ENCODE measurements around the gene ZDHHC19.
"Not testable (repeated sequence)": the region's sequence is repeated elsewhere in the genome, so short reads cannot be mapped to it uniquely, and the experiment has no call there.

ZDHHC19 gene, protein sequence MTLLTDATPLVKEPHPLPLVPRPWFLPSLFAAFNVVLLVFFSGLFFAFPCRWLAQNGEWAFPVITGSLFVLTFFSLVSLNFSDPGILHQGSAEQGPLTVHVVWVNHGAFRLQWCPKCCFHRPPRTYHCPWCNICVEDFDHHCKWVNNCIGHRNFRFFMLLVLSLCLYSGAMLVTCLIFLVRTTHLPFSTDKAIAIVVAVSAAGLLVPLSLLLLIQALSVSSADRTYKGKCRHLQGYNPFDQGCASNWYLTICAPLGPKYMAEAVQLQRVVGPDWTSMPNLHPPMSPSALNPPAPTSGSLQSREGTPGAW

DNA sequence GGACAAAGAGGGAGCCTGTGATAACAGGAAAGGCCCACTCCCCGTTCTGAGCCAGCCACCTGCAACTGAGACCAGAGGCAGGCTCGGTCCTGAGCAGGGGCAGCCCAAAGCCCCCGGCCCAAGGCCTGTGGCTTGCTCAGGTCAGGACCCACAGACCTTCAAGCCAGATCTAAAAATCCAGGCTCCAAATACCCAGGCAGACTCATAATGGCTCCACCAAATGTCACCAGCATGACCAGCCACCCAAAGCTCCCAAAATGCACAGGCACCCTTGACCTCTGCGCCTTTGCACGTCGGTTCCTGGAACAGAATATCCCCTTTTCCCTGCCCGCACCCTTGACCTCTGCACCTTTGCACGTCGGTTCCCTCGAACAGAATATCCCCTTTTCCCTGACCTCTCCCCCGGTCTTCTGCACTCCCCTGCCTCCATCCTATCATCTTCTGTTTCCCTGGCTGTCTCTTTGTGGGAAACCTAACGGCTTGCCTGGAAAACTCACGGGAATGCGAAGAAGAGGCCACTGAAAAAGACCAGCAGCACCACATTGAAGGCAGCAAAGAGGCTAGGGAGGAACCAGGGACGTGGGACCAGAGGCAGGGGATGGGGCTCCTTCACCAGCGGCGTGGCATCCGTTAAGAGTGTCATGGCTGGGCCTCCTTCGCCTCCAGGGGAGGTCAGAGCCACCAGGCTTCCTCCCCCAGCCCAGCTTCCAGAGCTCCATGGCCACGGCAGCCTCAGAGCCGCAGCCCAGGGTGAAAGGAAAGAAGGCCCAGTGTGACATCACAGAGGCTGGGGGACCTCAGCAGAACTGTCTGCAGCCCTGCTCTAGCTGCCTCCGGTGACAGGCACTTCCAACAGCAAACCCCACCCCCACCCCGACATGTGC is at the start of gene ZDHHC19:
TSS of gene ZDHHC19 (minus strand) at position 728 of the 884 bp plus-strand sequence. CDS start at position 643, 85 bp downstream.
- no peak for DNase-seq

DNA sequence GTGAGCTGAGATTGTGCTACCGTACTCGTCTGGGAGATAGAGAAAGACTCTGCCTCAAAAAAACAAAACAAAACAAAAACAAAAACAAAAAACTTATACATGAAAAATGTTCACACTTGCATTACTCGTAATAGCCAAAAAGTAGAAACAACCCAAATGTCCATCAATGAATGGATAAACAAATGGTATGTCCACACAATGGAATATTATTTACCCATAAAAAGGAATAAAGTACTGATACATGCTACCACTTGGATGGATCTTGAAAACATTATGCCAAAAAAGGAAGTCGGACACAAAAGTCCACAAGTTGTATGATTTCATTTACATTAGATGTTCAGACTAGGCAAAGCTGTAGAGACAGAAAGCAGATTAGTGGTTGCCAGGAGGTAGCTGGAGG is 49.6 kb upstream of the ZDHHC19 start:
- no peak for DNase-seq

DNA sequence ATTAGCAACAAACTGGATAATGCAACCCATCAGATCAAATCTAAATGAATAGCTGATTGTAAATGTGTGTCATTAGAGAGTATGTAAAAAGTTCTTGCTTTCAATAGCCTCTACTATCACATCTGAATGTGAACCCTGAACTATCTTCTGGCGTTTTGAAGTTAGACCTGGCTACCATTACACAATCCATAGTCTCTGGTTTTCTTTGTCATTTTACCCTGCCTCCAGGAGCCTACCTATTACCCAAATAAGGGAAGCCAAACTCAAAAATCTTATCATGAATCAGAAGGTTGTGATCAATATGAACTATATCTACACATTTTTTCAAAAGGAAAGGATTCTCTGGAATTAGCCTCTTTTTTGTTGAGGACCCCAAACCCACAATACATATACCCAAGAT is 44.6 kb upstream of the ZDHHC19 start:
- no peak for DNase-seq

DNA sequence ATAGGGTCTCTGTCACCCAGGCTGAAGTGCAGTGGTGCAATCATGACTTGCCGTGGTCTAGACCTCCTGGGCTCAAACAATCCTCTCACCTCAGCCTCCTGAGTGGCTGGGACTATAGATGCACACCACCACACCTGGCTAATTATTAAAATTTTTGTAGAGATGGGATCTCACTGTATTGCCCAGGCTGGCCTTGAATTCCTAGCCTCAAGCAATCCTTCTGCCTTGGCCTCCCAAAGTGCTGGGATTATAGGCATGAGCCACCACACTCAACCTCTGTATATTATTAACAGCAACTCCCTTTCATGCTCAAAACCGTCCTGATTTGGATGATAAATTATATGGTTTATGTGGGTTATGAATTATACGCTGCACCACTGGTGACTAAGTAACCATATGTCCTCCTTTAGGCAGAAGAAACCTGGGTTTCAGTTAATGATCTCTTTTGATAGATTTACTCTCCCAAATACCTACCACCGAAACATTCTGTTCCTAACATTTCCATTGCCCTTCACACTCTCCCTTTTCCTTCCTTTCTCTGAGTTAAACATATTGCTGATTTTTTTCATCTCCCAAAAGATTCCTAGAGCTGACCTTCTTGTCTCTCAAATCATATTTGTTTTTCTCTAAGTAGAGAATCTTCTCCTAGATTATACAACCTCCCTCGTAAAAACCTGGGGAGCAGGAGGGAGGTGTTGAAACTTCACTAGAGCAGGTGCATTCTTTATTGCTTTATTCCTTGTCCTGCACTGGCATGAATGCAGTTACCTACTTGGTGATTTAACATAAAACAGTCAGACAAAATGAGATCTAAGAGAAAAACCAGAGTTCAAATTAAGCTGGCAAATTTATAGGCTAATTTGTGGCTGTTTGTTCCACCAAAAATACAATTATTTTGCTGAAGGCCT is 43.4 kb upstream of the ZDHHC19 start:
- DNase-seq, result no peak

DNA sequence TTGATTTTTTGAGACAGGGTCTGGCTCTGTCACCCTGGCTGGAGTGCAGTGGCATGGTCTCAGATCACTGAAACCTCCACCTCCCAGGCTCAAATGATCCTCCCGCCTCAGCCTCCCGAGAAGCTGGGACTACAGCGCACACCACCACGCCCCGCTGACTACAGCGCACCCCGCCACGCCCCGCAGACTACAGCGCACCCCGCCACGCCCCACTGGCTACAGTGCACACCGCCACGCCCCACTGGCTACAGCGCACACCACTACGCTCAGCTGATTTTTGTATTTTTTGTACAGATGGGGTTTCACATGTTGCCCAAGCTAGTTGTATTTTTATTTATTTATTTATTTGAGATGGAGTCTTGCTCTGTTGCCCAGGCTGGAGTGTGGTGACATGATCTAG is 40.7 kb upstream of the ZDHHC19 start:
- DNase-seq, result no peak

DNA sequence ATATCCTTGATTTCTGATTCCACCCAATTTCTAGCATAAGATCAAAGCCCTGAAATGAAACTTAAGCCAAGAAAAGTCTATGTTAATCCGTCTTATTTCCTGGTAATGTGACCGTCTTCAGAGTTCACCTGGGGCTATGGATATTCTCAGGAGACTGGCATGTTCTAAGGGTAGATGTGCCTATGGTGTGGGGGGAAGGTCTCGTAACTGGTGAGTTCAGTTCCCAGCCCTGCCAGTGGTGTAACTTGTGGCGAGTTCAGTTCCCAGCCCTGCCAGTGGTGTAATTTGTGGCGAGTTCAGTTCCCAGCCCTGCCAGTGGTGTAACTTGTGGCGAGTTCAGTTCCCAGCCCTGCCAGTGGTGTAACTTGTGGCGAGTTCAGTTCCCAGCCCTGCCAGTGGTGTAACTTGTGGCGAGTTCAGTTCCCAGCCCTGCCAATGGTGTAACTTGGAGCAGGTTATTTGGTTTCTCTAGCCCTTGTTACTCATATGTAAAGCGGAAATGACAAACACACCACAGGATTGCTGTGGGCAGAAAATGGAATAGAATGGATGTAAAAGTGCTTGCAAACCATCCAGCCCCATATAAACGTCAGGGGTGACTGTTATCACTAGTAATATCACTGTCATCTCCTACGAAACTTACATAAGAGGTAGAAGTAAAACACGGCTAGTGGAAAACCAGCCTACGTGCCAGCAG is 35.6 kb upstream of the ZDHHC19 start:
- peak; percentile 29 to 32 for DNase-seq

DNA sequence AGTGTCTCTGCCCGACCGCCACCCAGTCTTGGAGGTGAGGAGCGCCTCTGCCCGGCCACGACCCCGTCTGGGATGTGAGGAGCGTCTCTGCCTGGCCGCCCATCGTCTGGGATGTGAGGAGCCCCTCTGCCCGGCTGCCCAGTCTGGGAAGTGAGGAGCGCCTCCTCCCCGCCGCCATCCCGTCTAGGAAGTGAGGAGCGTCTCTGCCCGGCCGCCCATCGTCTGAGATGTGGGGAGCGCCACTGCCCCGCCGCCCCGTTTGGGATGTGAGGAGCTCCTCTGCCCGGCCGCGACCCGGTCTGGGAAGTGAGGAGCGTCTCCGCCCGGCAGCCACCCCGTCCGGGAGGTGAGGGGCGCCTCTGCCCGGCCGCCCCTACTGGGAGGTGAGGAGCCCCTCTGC is 33.0 kb upstream of the ZDHHC19 start:
- DNase-seq, result not testable (repeated sequence)

DNA sequence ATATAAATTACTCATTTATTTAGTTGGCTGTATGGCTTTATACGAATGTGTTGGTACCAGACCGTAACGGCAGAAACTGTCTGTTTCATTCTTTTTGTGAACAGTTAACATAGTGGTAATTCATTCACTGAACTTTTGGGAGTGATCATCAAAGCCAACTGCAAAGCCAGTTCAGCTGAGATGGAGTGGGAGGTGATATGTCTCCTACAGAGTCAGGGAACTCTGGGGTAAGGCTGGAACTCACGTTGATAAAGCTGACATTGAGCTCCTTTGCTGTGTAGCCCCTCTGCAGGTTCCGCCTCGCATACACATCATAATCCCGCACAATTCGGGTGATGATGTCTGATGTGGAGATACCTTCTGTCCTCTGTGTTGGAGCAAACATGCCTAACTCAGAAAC is 30.5 kb upstream of the ZDHHC19 start:
- DNase-seq, result no peak

DNA sequence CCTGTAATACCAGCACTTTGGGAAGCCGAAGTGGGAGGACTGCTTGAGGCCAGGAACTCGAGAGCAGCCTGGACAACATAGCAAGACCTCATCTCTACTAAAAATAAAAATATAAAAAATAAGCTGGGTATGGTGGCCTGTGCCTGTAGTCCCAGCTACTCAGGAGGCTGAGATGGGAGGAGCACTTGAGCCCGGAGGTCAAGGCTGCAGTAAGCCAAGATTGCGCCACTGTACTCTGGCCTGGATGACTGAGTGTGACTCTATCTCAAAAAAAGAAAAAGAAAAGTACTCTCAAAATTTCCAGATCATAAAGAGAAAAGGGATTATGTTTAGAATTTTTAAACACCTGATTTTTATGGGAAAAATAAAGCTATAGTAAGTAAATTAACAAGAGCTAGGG is 29.2 kb upstream of the ZDHHC19 start:
- no peak for DNase-seq

DNA sequence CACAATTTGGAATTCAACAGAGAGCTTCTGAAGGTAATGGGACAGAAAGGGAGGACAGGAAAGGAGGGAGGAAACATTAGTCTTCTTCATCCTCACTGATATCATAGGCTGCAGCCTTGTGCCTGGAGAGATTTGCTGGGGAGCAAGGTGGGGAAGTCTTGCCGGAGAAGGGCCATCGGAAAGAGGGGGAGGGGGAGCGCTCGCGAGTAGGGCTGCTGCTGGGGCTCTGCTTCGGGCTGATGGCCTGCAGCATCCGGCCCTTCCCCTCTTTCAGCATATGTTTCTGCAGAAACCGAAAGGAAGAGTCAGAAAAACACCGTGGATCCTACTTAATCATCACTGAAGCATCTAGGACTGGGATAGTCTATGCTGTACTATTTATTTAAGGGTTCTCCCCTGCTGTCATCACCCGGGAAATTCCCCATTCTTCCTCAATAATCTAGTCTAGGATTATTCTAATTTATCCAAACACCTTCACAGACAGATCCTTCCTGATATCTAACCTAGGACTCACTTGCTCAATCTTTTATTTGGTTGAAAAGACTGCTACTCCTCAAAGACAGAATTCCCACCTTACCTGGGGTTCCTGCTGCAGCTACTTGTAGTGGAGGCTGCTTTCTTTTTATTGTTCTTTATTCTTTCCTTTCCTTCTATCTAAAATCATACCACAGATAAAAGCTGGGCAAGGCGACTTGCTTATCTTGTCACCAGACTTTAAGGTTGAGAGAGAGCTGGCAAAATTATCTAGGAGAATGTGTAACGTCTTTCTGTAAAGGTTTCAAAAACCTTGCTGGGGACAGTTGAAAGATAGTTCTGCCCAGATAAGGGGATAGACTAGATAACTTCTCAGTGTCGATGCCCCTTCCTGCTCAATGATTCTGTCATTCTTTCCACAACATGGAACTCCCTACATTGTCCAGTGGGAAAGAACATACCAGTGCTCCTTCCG is 27.7 kb upstream of the ZDHHC19 start:
- no peak for DNase-seq

DNA sequence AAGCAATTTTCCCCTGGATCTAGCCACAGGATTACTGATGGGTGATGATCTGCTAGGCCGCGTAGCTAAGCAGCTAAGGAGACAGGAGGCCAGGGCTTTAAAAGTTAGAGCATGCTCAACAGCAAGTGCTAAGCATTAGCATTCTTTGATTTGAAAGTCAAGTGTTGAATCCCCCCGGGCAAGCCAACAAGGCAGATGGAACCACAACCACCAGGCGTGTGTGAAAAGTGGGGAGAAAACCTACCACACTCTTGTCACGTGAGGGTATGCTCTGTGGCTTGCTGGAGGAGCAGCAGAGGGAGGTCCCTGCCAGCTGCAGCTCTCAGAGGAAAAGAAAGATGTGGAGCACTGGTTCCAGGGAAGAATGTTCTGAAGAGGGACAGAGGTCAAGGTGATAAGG is 26.0 kb upstream of the ZDHHC19 start:
- no peak for DNase-seq

DNA sequence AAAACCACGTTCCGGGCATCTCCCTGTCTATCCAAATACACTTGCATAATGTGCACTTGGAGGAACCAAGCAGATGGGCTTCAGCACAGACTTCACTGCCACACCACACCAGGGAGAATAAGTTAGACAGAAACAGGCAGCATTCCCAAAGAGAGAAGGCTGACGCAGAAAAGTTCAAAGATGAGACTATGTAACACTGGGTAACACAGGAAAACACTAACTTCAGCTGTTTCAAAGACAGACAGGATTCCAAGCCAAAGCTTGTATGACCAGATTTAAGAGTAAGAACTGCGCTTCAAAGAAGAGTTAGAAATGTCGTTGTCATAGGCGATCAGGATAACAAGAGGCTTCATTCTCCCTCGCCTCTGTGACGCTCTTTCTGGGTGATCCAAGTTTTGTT is 25.0 kb upstream of the ZDHHC19 start:
- no peak for DNase-seq

DNA sequence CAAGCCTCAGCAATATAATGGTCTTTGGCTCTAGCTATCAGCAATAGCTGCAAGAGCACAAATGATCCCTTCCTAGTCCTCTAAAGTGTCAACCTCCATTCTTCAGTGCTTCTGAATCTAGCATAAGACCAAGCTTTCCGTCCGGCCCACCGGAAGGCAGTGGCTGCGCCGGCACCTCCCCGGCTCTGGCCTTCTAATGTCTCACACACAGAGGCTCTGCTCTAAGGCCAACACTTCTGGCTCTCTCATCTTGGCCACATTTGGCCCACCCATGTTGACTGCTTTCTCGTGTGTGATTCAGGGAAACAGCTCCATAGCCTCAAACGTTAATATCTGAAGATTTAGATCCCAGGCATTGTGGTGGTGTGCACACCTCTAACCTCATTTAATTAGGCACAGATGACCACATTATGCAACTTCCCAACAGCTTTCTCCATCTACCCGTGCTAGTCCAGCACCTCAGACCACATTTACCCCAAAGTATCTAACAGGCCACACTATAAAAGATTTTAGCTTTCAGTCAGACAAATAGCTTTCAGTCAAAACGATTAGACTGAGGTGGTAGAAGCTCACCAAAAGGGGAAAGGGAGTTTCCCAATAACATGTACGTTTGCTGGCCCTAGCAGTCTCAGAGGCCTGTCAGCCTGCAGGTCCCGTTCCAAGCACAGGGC is 24.4 kb upstream of the ZDHHC19 start:
- no peak for DNase-seq

DNA sequence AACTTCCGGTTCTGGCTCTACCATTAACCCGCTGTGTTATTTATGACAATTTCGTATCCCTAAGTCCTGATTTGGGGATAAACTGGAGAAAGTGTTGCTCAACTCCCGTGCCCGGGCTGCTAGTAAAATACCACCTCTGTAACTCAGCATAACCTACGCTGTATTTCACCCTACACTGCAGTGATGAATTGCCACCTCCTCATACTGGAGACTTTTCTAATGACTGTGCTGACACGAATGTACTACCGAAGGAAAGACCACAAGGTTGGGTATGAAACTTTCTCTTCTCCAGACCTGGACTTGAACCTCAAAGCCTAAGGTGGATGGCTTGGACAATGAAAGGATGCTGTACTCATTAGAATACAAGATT is 21.7 kb upstream of the ZDHHC19 start:
- DNase-seq, result no peak

DNA sequence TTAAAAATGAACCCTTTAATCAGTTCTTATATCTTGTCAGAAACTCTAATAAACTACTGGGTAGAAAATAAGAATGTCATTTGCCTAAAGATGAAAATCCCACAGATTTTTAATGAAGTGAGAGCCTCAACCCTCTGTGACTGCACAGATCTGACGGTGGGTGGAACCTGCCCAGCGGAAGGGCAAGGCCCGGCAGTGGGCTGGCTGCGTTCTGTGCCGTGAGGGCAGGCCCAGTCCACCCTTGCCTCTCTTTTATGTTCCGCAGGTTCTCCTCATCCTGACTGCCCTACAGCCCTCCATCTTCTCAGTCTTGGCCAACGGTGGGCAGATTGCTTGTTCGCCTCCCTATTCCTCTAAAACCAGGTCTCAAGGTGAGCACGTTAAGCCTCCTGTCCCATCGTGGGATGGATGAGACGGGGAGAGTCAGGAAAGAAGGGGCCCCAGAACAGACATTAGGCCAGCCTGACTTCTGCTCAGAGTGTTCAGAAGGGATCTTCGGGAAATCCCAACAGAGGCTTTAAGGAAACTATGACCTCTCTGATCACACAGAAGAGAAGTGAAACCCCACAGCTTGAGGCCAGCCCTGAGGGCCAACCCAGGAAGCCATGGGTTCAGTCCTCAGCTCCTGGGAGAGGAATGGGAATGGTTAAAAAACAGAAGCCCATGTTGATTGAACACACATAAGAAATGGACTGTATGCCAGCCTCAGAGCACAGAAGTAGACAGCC is 21.1 kb upstream of the ZDHHC19 start:
- no peak for DNase-seq

DNA sequence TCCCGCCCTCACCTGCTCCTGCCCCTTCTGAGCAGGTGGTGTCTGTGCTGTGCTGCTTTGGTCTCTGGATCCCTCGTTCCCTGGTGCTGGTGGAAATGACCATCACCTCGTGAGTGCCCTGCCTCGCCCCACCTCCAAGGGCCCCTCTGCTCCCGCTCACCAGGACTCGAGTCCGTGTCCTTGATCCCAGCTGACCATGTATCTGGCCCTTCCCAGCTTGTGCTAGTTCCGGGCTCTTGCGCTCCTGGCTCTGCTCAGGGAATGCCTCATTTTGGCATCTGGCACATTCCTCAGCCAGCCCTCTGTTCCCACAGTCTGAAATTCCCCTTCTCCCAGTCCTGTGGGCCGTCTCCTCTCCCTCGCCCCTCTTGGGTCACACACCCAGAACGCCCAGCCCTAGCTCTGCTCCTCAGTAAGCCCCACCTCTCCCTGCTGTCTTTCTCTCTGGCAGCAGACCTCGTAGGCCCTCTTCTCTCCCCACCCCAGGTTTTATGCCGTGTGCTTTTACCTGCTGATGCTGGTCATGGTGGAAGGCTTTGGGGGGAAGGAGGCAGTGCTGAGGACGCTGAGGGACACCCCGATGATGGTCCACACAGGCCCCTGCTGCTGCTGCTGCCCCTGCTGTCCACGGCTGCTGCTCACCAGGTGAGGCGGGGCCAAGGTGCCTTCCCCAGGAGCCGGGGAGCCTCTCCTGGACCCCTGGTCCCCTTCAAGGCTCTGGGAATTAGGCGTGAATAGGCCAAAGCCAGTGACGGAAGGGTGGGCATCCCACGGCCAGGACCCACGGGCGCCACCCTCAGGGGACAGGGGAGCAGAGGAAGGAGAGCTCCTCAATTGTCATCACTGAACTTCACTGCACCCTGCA is 16.7 kb upstream of the ZDHHC19 start:
- no peak for DNase-seq

DNA sequence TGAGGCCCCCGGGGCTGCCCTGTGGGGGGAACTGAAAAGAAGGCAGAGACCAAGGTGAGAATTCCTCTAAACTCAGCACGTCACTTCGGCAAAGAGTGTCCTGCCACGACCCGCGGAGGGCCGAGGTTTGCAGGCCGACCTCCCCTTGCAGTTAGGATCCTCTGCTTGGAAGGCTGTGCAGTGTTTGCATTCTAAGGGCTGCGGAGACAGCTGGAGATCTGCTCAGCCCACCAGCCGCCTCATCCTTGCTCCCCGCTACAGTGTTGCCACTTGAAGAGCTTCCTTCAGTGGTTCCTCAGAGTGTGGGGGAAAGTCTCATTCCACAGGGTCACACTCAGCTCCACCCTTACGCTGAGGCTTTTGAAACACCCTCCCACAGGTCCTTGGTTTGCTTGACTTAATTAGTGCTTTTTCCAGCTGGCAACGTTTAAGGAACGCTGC is 15.9 kb upstream of the ZDHHC19 start:
- no peak for DNase-seq

DNA sequence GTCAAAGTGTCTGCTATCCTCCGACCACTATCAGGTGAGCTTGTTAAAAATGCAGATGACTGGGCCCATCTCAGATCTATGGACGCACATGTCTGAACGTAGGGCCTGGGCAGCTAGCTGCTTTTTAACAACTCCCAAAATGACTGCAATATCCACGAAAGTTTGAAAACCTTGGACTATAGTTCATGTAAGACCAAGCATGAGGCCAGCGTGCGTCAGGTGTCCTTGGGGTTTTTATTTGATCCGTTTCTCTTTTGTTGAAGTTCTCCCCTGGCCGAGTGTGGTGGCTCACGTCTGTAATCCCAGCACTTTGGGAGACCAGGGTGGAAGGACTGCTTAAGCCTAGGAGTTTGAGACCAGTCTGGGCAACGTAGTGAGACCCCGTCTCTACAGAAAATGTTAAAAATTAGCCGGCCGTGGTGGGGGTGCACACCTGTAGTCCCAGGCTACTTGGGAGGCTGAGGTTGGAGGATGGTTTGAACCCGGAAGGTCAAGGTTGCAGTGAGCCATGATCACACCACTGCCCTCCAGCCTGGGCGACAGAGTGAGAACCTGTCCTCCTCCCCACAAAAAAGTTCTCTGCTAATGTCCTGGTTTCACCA is 14.7 kb upstream of the ZDHHC19 start:
- DNase-seq, result no peak

DNA sequence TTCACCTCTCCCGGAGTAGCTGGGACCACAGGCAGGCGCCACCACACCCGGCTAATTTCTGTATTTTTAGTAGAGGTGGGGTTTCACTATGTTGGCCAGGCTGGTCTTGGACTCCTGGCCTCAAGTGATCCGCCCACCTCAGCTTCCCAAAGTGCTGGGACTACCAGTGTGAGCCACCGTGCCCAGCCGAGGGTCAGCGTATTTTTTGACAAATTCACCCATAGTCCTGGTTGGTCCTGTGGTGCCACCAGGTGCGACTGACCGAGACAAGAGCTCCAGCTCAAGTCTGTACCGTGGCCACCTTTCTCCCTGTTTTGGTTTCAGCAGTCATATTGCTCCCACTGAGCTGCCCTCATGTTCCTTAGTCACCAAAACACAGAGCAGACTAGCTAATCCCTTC is 13.9 kb upstream of the ZDHHC19 start:
- no peak for DNase-seq

Measured in activated T-cell treated with anti-CD3 and anti-CD28 coated beads, Interleukin-2, amount 50 U/mL, for 48 hours (primary cell).